Panc1 (cell line): ENCODE measurements around the gene ROR1. TPM values are rescaled to one million over a fixed set of nuclear protein-coding genes. Genes with fewer than 3 reads are reported as not detected.

Source experiments
- ATAC-seq: fragments of 200-7000 bp; cut with Tn5 transposase; 2 replicates; pipeline ENCODE4 v1.9.1; 2020; ENCODE audit warnings: mild to moderate bottlenecking, moderate library complexity
- BruUV-seq: library from RNA; stranded (reverse); fragments of 400-500 nt; replicated peaks from 2 replicates; lab custom pipeline; 2021; lab: Mats Ljungman, UMichigan
- CTCF ChIA-PET: fragments of 300-600 bp; sonication (Branson Sonifier 250); formaldehyde crosslinking; loops from one replicate; lab custom pipeline; 2022; ENCODE audit warnings: antibody characterized with exemption; lab: Charles Lee
- POLR2A ChIA-PET: fragments of 300-600 bp; sonication (Branson Sonifier 250); formaldehyde crosslinking; loops from one replicate; lab custom pipeline; 2022; ENCODE audit warnings: antibody characterized with exemption; lab: Charles Lee
- DNase-seq: peaks from one replicate; pipeline ENCODE4 v3.0.0-alpha.2; 2010; ENCODE audit warnings: low read depth, low spot score
- H3K27ac ChIP-seq: 2 replicates; pipeline ENCODE4 v1.5.1; 2011; ENCODE audit warnings: mild to moderate bottlenecking, low read length, inconsistent platforms
- H3K27me3 ChIP-seq: fragments of 200-500 bp; sonication (Bioruptor generic); 2 replicates; pipeline ENCODE4 v1.6.0; 2014; ENCODE audit warnings: low read length, inconsistent platforms; ENCODE audit not compliant: control insufficient read depth, insufficient read depth
- H3K36me3 ChIP-seq: fragments of 200-500 bp; sonication (Bioruptor generic); 2 replicates; pipeline ENCODE4 v1.5.1; 2014; ENCODE audit warnings: inconsistent platforms, mild to moderate bottlenecking, low read length, moderate library complexity; ENCODE audit not compliant: control insufficient read depth, insufficient read depth
- H3K4me1 ChIP-seq: 2 replicates; pipeline ENCODE4 v1.5.1; 2011; ENCODE audit warnings: inconsistent platforms, mild to moderate bottlenecking, low read length, moderate library complexity; ENCODE audit not compliant: control insufficient read depth, insufficient read depth
- H3K4me3 ChIP-seq, 2 experiments: 2 replicates each; pipeline ENCODE4 v1.5.1; 2011 to 2012; ENCODE audit warnings: low read depth in 2 of 2, low read length in 2 of 2, mild to moderate bottlenecking in 2 of 2, inconsistent platforms in 1 of 2, moderate library complexity in 1 of 2
- H3K9me3 ChIP-seq: fragments of 200-500 bp; sonication (Bioruptor generic); 2 replicates; pipeline ENCODE4 v1.5.1; 2014; ENCODE audit warnings: low read depth, mild to moderate bottlenecking, inconsistent platforms, low read length, moderate library complexity; ENCODE audit not compliant: control insufficient read depth, insufficient read depth
- POLR2AphosphoS5 ChIP-seq: IDR thresholded peaks from 2 replicates; pipeline ENCODE4 v1.6.1; 2012; ENCODE audit warnings: mild to moderate bottlenecking, low read depth, low read length, moderate library complexity
- SIN3A ChIP-seq: IDR thresholded peaks from 2 replicates; pipeline ENCODE4 v1.6.1; 2012; ENCODE audit warnings: low read depth, mild to moderate bottlenecking, low read length, moderate library complexity, borderline replicate concordance; ENCODE audit not compliant: insufficient read depth
- TCF7L2 ChIP-seq: IDR thresholded peaks from 2 replicates; pipeline ENCODE4 v1.6.1; 2011; ENCODE audit warnings: mild to moderate bottlenecking, low read depth, low read length, inconsistent platforms
- in situ Hi-C: cut with HindIII; loops from 2 replicates; pipeline ENCODE4 v1.10.0; 2016; ENCODE audit warnings: low sequenced_read_pairs, low pct_unique_long_range_greater_than_20kb
- intact Hi-C: fragments of 100-400 bp; cut with micrococcal nuclease; formaldehyde crosslinking; loops from one replicate; pipeline ENCODE4 v1.10.0; 2022; ENCODE audit not compliant: unreplicated experiment
- total RNA-seq: library from RNA; stranded (reverse); gene quantifications from one replicate; pipeline ENCODE4 v1.2.1, GENCODE V29; 2021; ENCODE audit not compliant: unreplicated experiment
- TF ChIP-seq, protein P1 (sequence below), 2 experiments: IDR thresholded peaks; 2 replicates each; pipeline ENCODE4 v1.6.1; 2011 to 2012; ENCODE audit warnings: low read depth in 2 of 2, control low read depth in 1 of 2, low read length in 1 of 2, mild to moderate bottlenecking in 1 of 2, moderate library complexity in 1 of 2; ENCODE audit not compliant: insufficient read depth in 1 of 2
- TF ChIP-seq, protein P2 (sequence below): fragments of 450-650 bp; IDR thresholded peaks from 2 replicates; pipeline ENCODE4 v1.5.1; 2017; ENCODE audit warnings: mild to moderate bottlenecking

ROR1 gene
- total RNA-seq, 1 experiment from 2014 or later: 19.3 TPM

DNA sequence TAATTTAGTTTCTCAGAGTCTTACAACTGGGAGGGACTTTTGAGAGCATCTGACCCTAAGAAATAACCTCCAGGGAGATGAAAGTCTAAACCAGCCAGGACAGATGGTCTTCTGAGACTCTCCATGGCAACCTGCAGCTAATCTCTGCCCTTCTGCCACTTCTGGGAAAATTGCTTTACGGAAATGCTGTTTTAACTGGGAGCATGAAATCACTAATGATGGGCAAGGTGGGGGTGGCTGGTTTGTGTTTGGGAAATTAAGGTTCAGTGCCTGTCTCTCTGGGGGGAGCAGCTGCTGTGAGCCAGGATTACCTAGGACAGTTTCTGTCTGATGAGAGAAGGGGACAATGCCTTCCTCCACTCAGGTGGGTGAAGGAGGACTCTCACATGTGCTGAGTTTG lies 33.2 kb downstream of the ROR1 start:
- in situ Hi-C loops (no loop called here), intact Hi-C loops (no loop called here)
- peaks cover 15% of the 10 kb centered on the region for H3K4me1 ChIP-seq
- no peak for ATAC-seq
- H3K4me3 ChIP-seq: no peak overlapping the region
- H3K36me3 ChIP-seq: no peaks in the 10 kb centered on the region
- ChIA-PET CTCF (no interaction called here), POLR2A (no interaction called here)
- no peak for TF ChIP-seq SIN3A
- TF ChIP-seq POLR2AphosphoS5: no peak
- TF ChIP-seq, protein P1, sequence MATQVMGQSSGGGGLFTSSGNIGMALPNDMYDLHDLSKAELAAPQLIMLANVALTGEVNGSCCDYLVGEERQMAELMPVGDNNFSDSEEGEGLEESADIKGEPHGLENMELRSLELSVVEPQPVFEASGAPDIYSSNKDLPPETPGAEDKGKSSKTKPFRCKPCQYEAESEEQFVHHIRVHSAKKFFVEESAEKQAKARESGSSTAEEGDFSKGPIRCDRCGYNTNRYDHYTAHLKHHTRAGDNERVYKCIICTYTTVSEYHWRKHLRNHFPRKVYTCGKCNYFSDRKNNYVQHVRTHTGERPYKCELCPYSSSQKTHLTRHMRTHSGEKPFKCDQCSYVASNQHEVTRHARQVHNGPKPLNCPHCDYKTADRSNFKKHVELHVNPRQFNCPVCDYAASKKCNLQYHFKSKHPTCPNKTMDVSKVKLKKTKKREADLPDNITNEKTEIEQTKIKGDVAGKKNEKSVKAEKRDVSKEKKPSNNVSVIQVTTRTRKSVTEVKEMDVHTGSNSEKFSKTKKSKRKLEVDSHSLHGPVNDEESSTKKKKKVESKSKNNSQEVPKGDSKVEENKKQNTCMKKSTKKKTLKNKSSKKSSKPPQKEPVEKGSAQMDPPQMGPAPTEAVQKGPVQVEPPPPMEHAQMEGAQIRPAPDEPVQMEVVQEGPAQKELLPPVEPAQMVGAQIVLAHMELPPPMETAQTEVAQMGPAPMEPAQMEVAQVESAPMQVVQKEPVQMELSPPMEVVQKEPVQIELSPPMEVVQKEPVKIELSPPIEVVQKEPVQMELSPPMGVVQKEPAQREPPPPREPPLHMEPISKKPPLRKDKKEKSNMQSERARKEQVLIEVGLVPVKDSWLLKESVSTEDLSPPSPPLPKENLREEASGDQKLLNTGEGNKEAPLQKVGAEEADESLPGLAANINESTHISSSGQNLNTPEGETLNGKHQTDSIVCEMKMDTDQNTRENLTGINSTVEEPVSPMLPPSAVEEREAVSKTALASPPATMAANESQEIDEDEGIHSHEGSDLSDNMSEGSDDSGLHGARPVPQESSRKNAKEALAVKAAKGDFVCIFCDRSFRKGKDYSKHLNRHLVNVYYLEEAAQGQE (IDR thresholded peaks at IDR 0.05; ENCODE audit: insufficient read depth in 1 of 2, low read depth in 2 of 2, low read length in 1 of 2): no peak
- no peak for TF ChIP-seq TCF7L2
- TF ChIP-seq, protein P2, sequence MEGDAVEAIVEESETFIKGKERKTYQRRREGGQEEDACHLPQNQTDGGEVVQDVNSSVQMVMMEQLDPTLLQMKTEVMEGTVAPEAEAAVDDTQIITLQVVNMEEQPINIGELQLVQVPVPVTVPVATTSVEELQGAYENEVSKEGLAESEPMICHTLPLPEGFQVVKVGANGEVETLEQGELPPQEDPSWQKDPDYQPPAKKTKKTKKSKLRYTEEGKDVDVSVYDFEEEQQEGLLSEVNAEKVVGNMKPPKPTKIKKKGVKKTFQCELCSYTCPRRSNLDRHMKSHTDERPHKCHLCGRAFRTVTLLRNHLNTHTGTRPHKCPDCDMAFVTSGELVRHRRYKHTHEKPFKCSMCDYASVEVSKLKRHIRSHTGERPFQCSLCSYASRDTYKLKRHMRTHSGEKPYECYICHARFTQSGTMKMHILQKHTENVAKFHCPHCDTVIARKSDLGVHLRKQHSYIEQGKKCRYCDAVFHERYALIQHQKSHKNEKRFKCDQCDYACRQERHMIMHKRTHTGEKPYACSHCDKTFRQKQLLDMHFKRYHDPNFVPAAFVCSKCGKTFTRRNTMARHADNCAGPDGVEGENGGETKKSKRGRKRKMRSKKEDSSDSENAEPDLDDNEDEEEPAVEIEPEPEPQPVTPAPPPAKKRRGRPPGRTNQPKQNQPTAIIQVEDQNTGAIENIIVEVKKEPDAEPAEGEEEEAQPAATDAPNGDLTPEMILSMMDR: no peak
- H3K27me3 ChIP-seq: no peaks in the 10 kb centered on the region
- no peak for DNase-seq
- H3K27ac ChIP-seq: no peak overlapping the region
- H3K9me3 ChIP-seq: 0 out of 2 replicates have a peak, but pooled peaks cover 3% of the 10 kb centered on the region
- no TSS peak for BruUV-seq

DNA sequence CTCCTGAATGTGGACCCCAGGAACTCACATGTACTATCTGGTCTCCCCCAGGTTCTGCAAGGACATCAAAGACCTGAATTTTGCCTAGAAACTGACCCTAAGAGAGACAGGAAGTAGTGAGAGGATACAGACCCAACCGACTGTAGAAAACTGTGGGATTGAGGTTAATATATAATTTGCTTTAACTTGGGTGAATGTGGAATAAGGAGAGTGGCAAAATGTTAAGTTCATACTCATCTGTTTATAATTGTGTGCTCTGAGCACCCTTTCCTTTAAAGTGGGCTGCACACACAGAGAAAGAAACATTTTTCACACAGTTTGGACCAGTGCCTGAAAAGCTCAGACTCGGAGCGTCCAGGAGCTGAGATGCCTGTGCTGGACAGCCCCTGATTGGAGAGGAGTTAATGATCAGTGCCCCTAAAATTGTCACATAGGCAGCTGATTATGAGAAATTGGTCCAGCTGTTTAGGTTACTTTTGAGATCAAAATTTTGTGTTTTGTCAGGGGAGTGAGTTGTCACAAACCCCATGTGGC lies 37.2 kb downstream of the ROR1 start:
- in situ Hi-C loops: no loop called here
- POLR2A ChIA-PET: no interaction called here

More for the DNA sequence above, 37.2 kb downstream of the ROR1 start:
- Histone ChIP-seq H3K4me3 (no peak overlapping the region), H3K4me1 (peaks cover 26% of the 10 kb centered on the region), H3K27ac (peak overlapping the region; percentile 45; the same call in 1 of the 2 replicates), H3K36me3 (no peaks in the 10 kb centered on the region), H3K27me3 (no peaks in the 10 kb centered on the region), H3K9me3 (0 out of 2 replicates have a peak, but pooled peaks cover 3% of the 10 kb centered on the region)
- ATAC-seq (no peak), DNase-seq (no peak)
- CTCF ChIA-PET: no interaction called here
- TF ChIP-seq, protein P2: no peak
- no peak for TF ChIP-seq SIN3A
- TF ChIP-seq, protein P1 (IDR thresholded peaks at IDR 0.05; ENCODE audit: insufficient read depth in 1 of 2, low read depth in 2 of 2, low read length in 1 of 2): no peak
- TF ChIP-seq TCF7L2: no peak
- TF ChIP-seq POLR2AphosphoS5: no peak
- no TSS peak for BruUV-seq
- intact Hi-C loops: no loop called here
